NCI-H526 treated with DMSO at 0.1 percent for 48 hours (cell line): Measurements from ENCODE around the gene PHB1.
A peak's percentile ranks its signal among the peaks of the same experiment; 100 is the strongest.
"Not testable (repeated sequence)": the region's sequence is repeated elsewhere in the genome, so short reads cannot be mapped to it uniquely, and the experiment has no call there.

Source experiments
- DNase-seq: peaks from one replicate; lab custom pipeline; 2025; lab: John Stamatoyannopoulos, UW

The PHB1 gene

DNA sequence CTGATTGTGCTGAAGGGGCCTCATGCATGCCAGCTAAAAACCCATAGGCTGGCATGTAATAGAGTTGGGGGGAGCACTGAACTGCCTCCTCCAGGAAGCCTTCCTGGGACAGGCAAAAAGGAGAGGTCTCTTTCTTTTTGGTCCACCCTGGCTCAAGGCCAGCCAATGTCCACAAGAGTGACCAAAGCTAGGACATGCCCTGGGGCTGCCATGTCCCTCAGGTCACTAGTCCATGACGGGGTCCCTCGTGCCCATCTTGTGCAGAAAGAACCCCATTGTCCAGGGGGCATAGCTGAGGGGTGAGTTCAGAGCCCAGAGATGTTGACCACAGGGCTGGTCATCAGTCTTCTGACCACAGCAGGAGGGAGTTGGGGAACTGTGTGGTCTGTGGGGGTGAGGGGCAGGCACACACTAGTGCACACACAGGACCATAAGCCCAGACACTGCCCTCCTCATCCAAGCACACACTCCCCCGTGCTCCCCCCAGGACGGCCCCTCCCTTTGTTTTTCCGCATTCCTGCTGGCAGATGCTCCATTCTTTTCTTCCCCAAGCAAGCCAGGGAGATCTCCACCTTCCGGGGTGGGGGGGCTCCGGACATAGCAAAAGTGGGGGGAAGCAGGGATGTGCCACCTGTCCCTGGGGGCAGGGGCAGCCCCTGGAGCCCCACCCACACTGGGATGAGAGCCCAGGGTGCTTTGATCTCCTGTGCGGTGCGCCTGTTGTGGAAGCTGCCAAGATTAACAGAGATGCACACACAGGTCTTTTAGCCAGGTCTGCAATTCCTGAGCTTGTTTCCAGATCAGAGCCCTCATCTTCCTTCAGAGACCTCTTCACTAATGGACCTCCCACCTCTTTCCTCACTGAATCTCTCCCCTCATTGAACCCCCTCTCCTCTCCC lies 25.2 kb upstream of the PHB1 start:
- no peak for DNase-seq

GRCh38 chr17:49439305-49439672 lies 24.6 kb upstream of the PHB1 start:
- no peak for DNase-seq

GRCh38 chr17:49438436-49439278 lies 24.0 kb upstream of the PHB1 start:
- DNase-seq = no peak

GRCh38 chr17:49437696-49438435 lies 23.2 kb upstream of the PHB1 start:
- DNase-seq = no peak

GRCh38 chr17:49436174-49436573 lies 21.5 kb upstream of the PHB1 start:
- no peak for DNase-seq

GRCh38 chr17:49435671-49436029 lies 21.0 kb upstream of the PHB1 start:
- no peak for DNase-seq

GRCh38 chr17:49434821-49435670 lies 20.4 kb upstream of the PHB1 start:
- DNase-seq = peak; percentile 22

- no peak for DNase-seq
Measured at GRCh38 chr17:49433000-49433694, 18.5 kb upstream of the PHB1 start.

DNA sequence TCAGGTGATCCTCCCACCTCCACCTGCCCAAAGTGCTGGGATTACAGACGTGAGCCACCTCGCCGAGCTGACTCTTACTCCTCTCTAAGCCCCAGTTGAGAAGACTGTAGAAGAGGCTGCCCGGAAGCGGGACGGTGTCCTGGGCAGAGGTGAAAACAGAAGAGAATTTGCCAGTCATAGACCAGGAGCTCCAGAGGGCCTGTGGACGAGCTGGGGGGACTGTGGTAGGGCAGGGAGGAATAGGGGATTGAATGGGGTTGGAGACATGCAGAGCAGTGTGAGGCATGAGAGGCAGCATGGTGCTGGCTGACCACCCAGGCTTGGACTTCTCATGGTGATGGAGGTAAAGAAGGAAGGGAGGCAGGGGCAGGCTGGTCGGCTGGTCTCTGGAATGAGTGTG lies 17.1 kb upstream of the PHB1 start:
- no peak for DNase-seq

DNA sequence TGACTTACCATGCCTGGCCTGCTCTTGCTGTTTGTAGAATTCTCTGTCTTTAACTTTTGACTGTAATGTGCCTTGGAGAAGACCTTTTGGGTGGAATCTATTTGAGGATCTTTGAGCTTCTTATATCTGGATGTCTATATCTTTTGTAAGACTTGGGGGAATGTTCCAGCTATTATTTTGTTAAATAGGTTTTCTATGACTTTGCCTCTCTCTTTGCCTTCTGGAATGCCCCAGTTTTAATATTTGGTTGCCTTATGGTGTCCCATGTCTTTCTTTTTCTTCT lies 10.3 kb upstream of the PHB1 start:
- no peak for DNase-seq

- DNase-seq = not testable (repeated sequence)
Measured at GRCh38 chr17:49424276-49425003, 9.8 kb upstream of the PHB1 start.

DNA sequence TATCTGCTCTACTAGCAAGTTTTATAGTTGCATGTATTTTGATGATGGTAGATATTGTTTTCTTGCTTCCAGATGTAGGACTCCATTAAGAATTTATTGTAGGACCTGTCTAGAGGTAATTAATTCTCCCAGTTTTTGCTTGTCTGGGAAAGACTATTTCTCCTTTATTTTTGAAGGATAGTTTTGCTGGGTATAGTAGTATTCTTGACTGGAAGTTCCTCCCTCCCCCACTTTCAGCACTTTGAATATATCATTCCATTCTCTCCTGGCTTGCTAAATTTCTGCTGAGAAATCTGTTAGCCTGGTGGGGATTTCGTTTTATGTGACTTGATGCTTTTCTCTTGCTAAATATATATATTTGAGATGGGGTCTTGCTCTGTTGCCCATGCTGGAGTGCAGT lies 8.0 kb upstream of the PHB1 start:
- no peak for DNase-seq

GRCh38 chr17:49419761-49420160 lies 5.1 kb upstream of the PHB1 start:
- DNase-seq = not testable (repeated sequence)

- DNase-seq = not testable (repeated sequence)
Measured at GRCh38 chr17:49418754-49419740, 4.4 kb upstream of the PHB1 start.

DNA sequence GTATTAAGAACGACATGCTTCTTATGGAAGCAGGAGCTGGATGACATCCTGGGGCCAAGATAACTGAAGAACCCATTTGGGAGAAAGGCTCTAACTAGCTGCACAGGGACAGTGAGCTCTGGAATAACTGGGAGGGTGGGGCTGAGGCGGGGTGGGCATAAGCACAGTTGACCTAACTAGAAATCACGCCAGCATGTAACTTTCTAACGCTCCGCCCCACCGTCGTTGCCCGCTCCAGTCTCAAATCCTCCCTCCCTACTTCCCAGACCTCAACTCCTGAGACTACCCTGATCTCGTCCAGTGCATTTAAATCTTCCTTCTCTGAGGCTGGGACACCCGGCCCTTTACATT lies 436 bp downstream of the PHB1 start:
- DNase-seq = no peak

DNA sequence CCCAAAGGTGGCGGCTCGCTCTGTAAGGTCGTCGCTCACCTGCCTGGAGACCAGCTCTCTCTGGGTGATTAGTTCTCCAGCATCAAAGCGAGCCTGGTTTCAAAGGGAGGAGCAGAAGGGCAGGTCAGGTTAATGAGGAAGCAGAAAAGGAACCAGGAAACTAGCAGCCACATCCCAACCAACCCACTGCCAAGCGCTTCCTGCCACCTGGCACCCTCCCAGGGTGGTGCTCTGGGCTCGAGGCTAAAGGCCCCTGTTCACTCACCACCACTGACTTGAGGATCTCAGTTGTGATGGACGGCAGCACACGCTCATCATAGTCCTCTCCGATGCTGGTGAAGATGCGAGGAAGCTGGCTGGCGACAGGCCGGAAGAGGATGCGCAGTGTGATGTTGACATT lies 5.6 kb downstream of the PHB1 start:
- DNase-seq = no peak

- DNase-seq = peak; percentile 41
Measured at GRCh38 chr17:49407981-49408501, 6.6 kb downstream of the PHB1 start.

- DNase-seq = no peak
Measured at GRCh38 chr17:49407086-49407485, 7.6 kb downstream of the PHB1 start.

DNA sequence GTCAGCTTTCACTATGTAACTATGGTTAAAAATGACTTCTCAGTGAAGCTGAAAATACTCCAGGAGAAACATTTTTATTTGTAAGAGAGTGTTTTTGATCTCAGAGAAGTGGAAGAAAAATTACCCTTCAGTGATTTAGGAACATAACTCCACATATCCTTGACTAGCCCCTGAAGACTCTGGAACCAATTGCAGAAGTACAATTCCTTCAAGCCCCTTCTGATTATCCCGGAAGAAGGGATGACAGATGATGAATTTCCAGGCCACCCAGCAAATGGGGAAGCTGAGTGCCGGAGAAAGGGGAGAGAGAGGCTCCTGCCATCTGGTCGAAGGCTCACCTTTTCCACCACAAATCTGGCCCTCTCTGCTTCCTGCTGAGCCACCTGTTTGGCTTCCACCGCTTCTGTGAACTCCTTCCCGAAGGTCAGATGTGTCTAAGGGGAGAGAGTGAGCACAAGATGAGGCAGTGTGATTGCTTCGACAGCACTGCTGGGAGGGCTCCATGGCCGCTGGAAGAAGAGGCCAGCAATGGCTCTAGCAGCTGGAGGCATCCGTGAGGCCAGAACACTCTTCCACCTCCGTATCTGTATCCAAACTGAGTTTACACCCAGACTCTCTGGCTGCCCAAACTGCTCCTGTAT lies 8.1 kb downstream of the PHB1 start:
- no peak for DNase-seq
